Endothelial cell (in vitro differentiated cells): ENCODE measurements around the gene HEXD. TPM values are rescaled to one million over a fixed set of nuclear protein-coding genes. Genes with fewer than 3 reads are reported as not detected.
"Not testable (repeated sequence)": the region's sequence is repeated elsewhere in the genome, so short reads cannot be mapped to it uniquely, and the experiment has no call there.

Experiments
- DNase-seq: peaks from one replicate; pipeline ENCODE4 v3.0.0; 2021; ENCODE audit warnings: low spot score
- H3K27ac Mint-ChIP-seq: one replicate; pipeline ENCODE4 v1.8.0; 2021; ENCODE audit warnings: mixed read lengths, inconsistent platforms; ENCODE audit not compliant: unreplicated experiment
- H3K27me3 Mint-ChIP-seq: one replicate; pipeline ENCODE4 v1.8.0; 2021; ENCODE audit warnings: mild to moderate bottlenecking, moderate library complexity, mixed read lengths, inconsistent platforms; ENCODE audit not compliant: unreplicated experiment
- H3K36me3 Mint-ChIP-seq: one replicate; pipeline ENCODE4 v1.8.0; 2021; ENCODE audit warnings: mild to moderate bottlenecking, low read depth, mixed read lengths, inconsistent platforms; ENCODE audit not compliant: unreplicated experiment
- H3K4me1 Mint-ChIP-seq: one replicate; pipeline ENCODE4 v1.8.0; 2021; ENCODE audit warnings: mild to moderate bottlenecking, mixed read lengths, inconsistent platforms; ENCODE audit not compliant: unreplicated experiment
- H3K4me3 Mint-ChIP-seq: one replicate; pipeline ENCODE4 v1.8.0; 2021; ENCODE audit warnings: mild to moderate bottlenecking, mixed read lengths, inconsistent platforms; ENCODE audit not compliant: unreplicated experiment
- H3K9me3 Mint-ChIP-seq: one replicate; pipeline ENCODE4 v1.8.0; 2021; ENCODE audit warnings: mixed read lengths, inconsistent platforms; ENCODE audit not compliant: unreplicated experiment
- CTCF ChIP-seq: fragments of 200-600 bp; sonication (generic); IDR thresholded peaks from one replicate; pipeline ENCODE4 v1.5.0; 2021; ENCODE audit warnings: antibody characterized with exemption; ENCODE audit not compliant: unreplicated experiment
- total RNA-seq: library from RNA; stranded (reverse); fragmentation: NEBNext Ultra II Directional; extraction: Animal tissue kit (Norgen Biotek cat#: 25700); gene quantifications from one replicate; pipeline ENCODE4 v1.2.1, GENCODE V29; 2021; ENCODE audit not compliant: unreplicated experiment

Gene HEXD
- total RNA-seq, 1 donor from 2014 or later, result 22.0 TPM

GRCh38 chr17:82408288-82408937 lies 9.7 kb upstream of the HEXD start:
- H3K27me3 Mint-ChIP-seq, result peaks cover 9% of the 10 kb centered on the region
- no peak overlapping the region for H3K27ac Mint-ChIP-seq
- H3K4me3 Mint-ChIP-seq, result peak overlapping the region; percentile 31
- no peak for TF ChIP-seq CTCF
- H3K4me1 Mint-ChIP-seq, result no peaks in the 10 kb centered on the region
- no peak for DNase-seq
- H3K9me3 Mint-ChIP-seq, result no peaks in the 10 kb centered on the region
- peaks cover 3% of the 10 kb centered on the region for H3K36me3 Mint-ChIP-seq

GRCh38 chr17:82408938-82409318 lies 9.2 kb upstream of the HEXD start:
- no peak overlapping the region for H3K4me3 Mint-ChIP-seq
- no peak for TF ChIP-seq CTCF
- H3K36me3 Mint-ChIP-seq, result peaks cover 3% of the 10 kb centered on the region
- no peak for DNase-seq
- no peaks in the 10 kb centered on the region for H3K4me1 Mint-ChIP-seq
- no peak overlapping the region for H3K27ac Mint-ChIP-seq
- H3K9me3 Mint-ChIP-seq, result no peaks in the 10 kb centered on the region
- H3K27me3 Mint-ChIP-seq, result peaks cover 9% of the 10 kb centered on the region

- Mint-ChIP-seq H3K9me3 (no peaks in the 10 kb centered on the region), H3K27ac (no peak overlapping the region), H3K4me3 (no peak overlapping the region), H3K27me3 (peaks cover 9% of the 10 kb centered on the region), H3K4me1 (no peaks in the 10 kb centered on the region), H3K36me3 (peaks cover 2% of the 10 kb centered on the region)
- TF ChIP-seq CTCF, result no peak
- DNase-seq, result no peak
Measured at GRCh38 chr17:82410014-82410716, 8.0 kb upstream of the HEXD start.

GRCh38 chr17:82411396-82412053 lies 6.6 kb upstream of the HEXD start:
- Mint-ChIP-seq H3K4me3 (no peak overlapping the region), H3K27ac (no peak overlapping the region)

GRCh38 chr17:82412081-82412480 lies 6.1 kb upstream of the HEXD start:
- H3K27me3 Mint-ChIP-seq, H3K4me1 Mint-ChIP-seq, H3K27ac Mint-ChIP-seq, H3K36me3 Mint-ChIP-seq, H3K4me3 Mint-ChIP-seq, DNase-seq, H3K9me3 Mint-ChIP-seq: not testable (repeated sequence)

More at GRCh38 chr17:82411396-82412053, 6.6 kb upstream of the HEXD start:
- DNase-seq, result no peak
- Mint-ChIP-seq H3K9me3 (no peaks in the 10 kb centered on the region), H3K27me3 (peaks cover 9% of the 10 kb centered on the region), H3K36me3 (no peaks in the 10 kb centered on the region), H3K4me1 (no peaks in the 10 kb centered on the region)
- no peak for TF ChIP-seq CTCF
